IPS-NIHi11 (cell line): Measurements from ENCODE around the gene RHOC.
"Not testable (repeated sequence)": the region's sequence is repeated elsewhere in the genome, so short reads cannot be mapped to it uniquely, and the experiment has no call there.

Experiments
- DNase-seq: peaks from one replicate; pipeline ENCODE4 v3.0.0; 2012; ENCODE audit warnings: mixed read lengths, low spot score

RHOC gene

GRCh38 chr1:112706505-112707220 lies at the start of gene RHOC:
Gene RHOC, minus strand, starts transcription at chr1:112707127. Its CDS starts 3,328 bp downstream, at chr1:112703799.
- DNase-seq, result peak; percentile 81

GRCh38 chr1:112754116-112754628 lies 47.2 kb upstream of the RHOC start:
- DNase-seq, result no peak

- DNase-seq, result no peak
Measured at GRCh38 chr1:112748396-112748795, 41.5 kb upstream of the RHOC start.

- peak; percentile 66 for DNase-seq
Measured at GRCh38 chr1:112744009-112744578, 37.2 kb upstream of the RHOC start.

- DNase-seq, result peak; percentile 63
Measured at GRCh38 chr1:112743174-112744008, 36.5 kb upstream of the RHOC start.

GRCh38 chr1:112737573-112737972 lies 30.6 kb upstream of the RHOC start:
- no peak for DNase-seq

- DNase-seq, result no peak
Measured at GRCh38 chr1:112735752-112736151, 28.8 kb upstream of the RHOC start.

GRCh38 chr1:112731451-112731850 lies 24.5 kb upstream of the RHOC start:
- DNase-seq, result no peak

GRCh38 chr1:112729909-112730308 lies 23.0 kb upstream of the RHOC start:
- no peak for DNase-seq

GRCh38 chr1:112729011-112729410 lies 22.1 kb upstream of the RHOC start:
- not testable (repeated sequence) for DNase-seq

GRCh38 chr1:112728306-112728971 lies 21.5 kb upstream of the RHOC start:
- DNase-seq, result not testable (repeated sequence)

- DNase-seq, result no peak
Measured at GRCh38 chr1:112727716-112728115, 20.8 kb upstream of the RHOC start.

- not testable (repeated sequence) for DNase-seq
Measured at GRCh38 chr1:112724240-112724639, 17.3 kb upstream of the RHOC start.

- no peak for DNase-seq
Measured at GRCh38 chr1:112723511-112723839, 16.5 kb upstream of the RHOC start.

- DNase-seq, result peak; percentile 58
Measured at GRCh38 chr1:112722601-112723510, 15.9 kb upstream of the RHOC start.

- DNase-seq, result no peak
Measured at GRCh38 chr1:112721966-112722524, 15.1 kb upstream of the RHOC start.

- not testable (repeated sequence) for DNase-seq
Measured at GRCh38 chr1:112721294-112721693, 14.4 kb upstream of the RHOC start.

- no peak for DNase-seq
Measured at GRCh38 chr1:112720800-112721199, 13.9 kb upstream of the RHOC start.

- no peak for DNase-seq
Measured at GRCh38 chr1:112719706-112720105, 12.8 kb upstream of the RHOC start.

- peak; percentile 83 for DNase-seq
Measured at GRCh38 chr1:112718691-112719418, 11.9 kb upstream of the RHOC start.
